Caco-2 (cell line): Measurements from ENCODE around the gene BTK. TPM values are rescaled to one million over a fixed set of nuclear protein-coding genes. Genes with fewer than 3 reads are reported as not detected.

ENCODE experiments used
- Bru-seq: library from RNA; stranded (reverse); fragments of 400-500 nt; gene quantifications from one replicate; lab custom pipeline; 2021; lab: Mats Ljungman, UMichigan
- BruChase-seq, 2 experiments: library from RNA; stranded (reverse); fragments of 400-500 nt; gene quantifications; one replicate each; lab custom pipeline; 2021; lab: Mats Ljungman, UMichigan
- BruUV-seq: library from RNA; stranded (reverse); fragments of 400-500 nt; replicated peaks from 2 replicates; lab custom pipeline; 2021; lab: Mats Ljungman, UMichigan
- CTCF ChIA-PET: fragments of 300-600 bp; sonication (Branson Sonifier 250); formaldehyde crosslinking; loops from one replicate; lab custom pipeline; 2022; ENCODE audit warnings: antibody characterized with exemption; lab: Charles Lee
- POLR2A ChIA-PET: fragments of 300-600 bp; sonication (Branson Sonifier 250); formaldehyde crosslinking; loops from one replicate; lab custom pipeline; 2022; ENCODE audit warnings: antibody characterized with exemption; lab: Charles Lee
- DNase-seq, 2 experiments: peaks; one replicate each; pipeline versions ENCODE4 v3.0.0 to v3.0.0-alpha.2; 2020 to 2022
- H3K27me3 ChIP-seq: replicated peaks from 2 replicates; pipeline ENCODE4 v1.6.0; 2011; ENCODE audit warnings: low read length; ENCODE audit not compliant: control insufficient read depth, insufficient read depth
- H3K36me3 ChIP-seq: 2 replicates; pipeline ENCODE4 v1.5.1; 2011; ENCODE audit warnings: low read length; ENCODE audit not compliant: control insufficient read depth, insufficient read depth
- H3K4me1 ChIP-seq: fragments of 250-450 bp; sonication (Bioruptor Pico); 2 replicates; pipeline ENCODE4 v1.5.1; 2020; ENCODE audit warnings: mild to moderate bottlenecking
- H3K4me3 ChIP-seq: 2 replicates; pipeline ENCODE4 v1.5.1; 2011; ENCODE audit warnings: low read depth, mild to moderate bottlenecking, control low read depth, low read length
- H3K9me3 ChIP-seq: fragments of 250-450 bp; sonication (Bioruptor Pico); 2 replicates; pipeline ENCODE4 v1.5.1; 2020; ENCODE audit warnings: mild to moderate bottlenecking, moderate library complexity
- H3K27ac Mint-ChIP-seq: one replicate; pipeline ENCODE4 v1.8.0; 2022; ENCODE audit warnings: mixed read lengths; ENCODE audit not compliant: unreplicated experiment
- H3K27me3 Mint-ChIP-seq: one replicate; pipeline ENCODE4 v1.8.0; 2022; ENCODE audit warnings: mixed read lengths; ENCODE audit not compliant: insufficient read depth, unreplicated experiment
- H3K36me3 Mint-ChIP-seq: one replicate; pipeline ENCODE4 v1.8.0; 2022; ENCODE audit warnings: mild to moderate bottlenecking, mixed read lengths; ENCODE audit not compliant: insufficient read depth, unreplicated experiment
- H3K4me1 Mint-ChIP-seq: one replicate; pipeline ENCODE4 v1.8.0; 2022; ENCODE audit warnings: low read depth, mixed read lengths; ENCODE audit not compliant: unreplicated experiment
- H3K4me3 Mint-ChIP-seq: one replicate; pipeline ENCODE4 v1.8.0; 2022; ENCODE audit warnings: mild to moderate bottlenecking, moderate library complexity, mixed read lengths; ENCODE audit not compliant: unreplicated experiment
- H3K9me3 Mint-ChIP-seq: one replicate; pipeline ENCODE4 v1.8.0; 2022; ENCODE audit warnings: mixed read lengths; ENCODE audit not compliant: unreplicated experiment
- intact Hi-C: fragments of 100-400 bp; cut with micrococcal nuclease; formaldehyde crosslinking; loops from one replicate; pipeline ENCODE4 v1.10.0; 2022; ENCODE audit not compliant: unreplicated experiment
- long read RNA-seq: library from polyadenylated mRNA; stranded (forward); transcript quantifications from one replicate; pipeline ENCODE4 v2.0.0, GENCODE V29; 2022
- total RNA-seq: library from RNA; stranded (reverse); gene quantifications from 2 replicates; pipeline ENCODE4 v1.2.3, GENCODE V29; 2022
- TF ChIP-seq, protein P1 (sequence below), 2 experiments: fragments of 200-600 bp in 1 of 2; IDR thresholded peaks; 1 replicate in 1 of 2; 2 replicates in 1 of 2; pipeline versions ENCODE4 v1.5.1 to v1.8.0; 2011 to 2022; ENCODE audit warnings: antibody characterized with exemption in 1 of 2, control low read depth in 1 of 2, inconsistent platforms in 1 of 2, low read depth in 1 of 2, low read length in 1 of 2, mild to moderate bottlenecking in 1 of 2, moderate library complexity in 1 of 2; ENCODE audit not compliant: insufficient read depth in 1 of 2, severe bottlenecking in 1 of 2, unreplicated experiment in 1 of 2

Gene BTK
- total RNA-seq = not detected in 2 replicates
- Bru-seq, nascent RNA = percentile 13 among the genes with signal in this experiment
- percentile 14 among the genes with signal in this experiment for BruChase-seq, experiment 1, labeled RNA remaining after a 2-hour chase
- BruChase-seq, experiment 2, labeled RNA remaining after a 6-hour chase = percentile 14 among the genes with signal in this experiment
- long read RNA-seq = 0 reads

DNA sequence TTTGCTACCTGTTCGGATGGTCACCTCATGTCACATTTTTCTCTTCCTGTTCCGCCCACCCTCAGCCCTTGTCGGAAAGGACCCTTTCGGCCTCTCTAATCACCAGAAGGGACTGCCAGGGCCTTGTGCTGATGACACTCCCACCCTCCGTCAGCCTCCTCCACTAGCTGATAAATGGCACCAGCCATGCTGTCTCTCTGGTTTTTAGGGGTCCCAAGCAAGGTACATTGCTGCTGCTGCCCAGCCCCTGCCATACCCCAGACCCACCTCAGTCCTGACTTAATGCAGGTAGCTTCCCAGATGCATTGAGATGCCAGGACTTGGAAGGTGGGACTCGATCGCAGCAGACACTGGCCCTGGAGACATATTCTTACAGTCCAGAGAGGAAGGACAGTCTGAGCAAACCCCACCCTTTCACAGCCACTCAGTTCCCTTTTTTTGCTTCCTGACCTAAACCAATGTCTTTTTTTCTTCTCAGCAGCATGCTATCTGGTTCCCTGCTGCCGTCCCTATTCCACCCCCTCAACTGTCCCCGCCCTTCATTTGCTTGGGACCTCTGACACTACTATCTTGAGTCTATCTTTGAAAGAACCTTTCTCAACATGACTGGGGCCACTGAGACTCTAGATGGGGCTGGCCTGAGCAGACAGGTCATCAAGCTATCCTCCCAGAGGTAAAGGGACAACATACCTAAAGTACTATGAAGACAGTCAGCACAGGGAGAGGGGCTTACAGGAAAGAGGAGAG, at the start of gene BTK:
TSS of gene BTK (minus strand) at position 397 of the 747 bp plus-strand sequence. CDS start 10,907 bp downstream, outside the sequence.
- Mint-ChIP-seq H3K4me1 (no peaks in the 10 kb centered on the region), H3K27me3 (no peaks in the 10 kb centered on the region), H3K9me3 (no peaks in the 10 kb centered on the region), H3K36me3 (peaks cover 4% of the 10 kb centered on the region), H3K27ac (no peak within 1 kb of the TSS), H3K4me3 (no peak within 1 kb of the TSS)
- Histone ChIP-seq H3K27me3 (no peaks in the 10 kb centered on the region), H3K36me3 (no peaks in the 10 kb centered on the region), H3K4me3 (no peak within 1 kb of the TSS), H3K9me3 (no peaks in the 10 kb centered on the region), H3K4me1 (no peaks in the 10 kb centered on the region)
- intact Hi-C loops = no loop called here
- TF ChIP-seq, protein P1, sequence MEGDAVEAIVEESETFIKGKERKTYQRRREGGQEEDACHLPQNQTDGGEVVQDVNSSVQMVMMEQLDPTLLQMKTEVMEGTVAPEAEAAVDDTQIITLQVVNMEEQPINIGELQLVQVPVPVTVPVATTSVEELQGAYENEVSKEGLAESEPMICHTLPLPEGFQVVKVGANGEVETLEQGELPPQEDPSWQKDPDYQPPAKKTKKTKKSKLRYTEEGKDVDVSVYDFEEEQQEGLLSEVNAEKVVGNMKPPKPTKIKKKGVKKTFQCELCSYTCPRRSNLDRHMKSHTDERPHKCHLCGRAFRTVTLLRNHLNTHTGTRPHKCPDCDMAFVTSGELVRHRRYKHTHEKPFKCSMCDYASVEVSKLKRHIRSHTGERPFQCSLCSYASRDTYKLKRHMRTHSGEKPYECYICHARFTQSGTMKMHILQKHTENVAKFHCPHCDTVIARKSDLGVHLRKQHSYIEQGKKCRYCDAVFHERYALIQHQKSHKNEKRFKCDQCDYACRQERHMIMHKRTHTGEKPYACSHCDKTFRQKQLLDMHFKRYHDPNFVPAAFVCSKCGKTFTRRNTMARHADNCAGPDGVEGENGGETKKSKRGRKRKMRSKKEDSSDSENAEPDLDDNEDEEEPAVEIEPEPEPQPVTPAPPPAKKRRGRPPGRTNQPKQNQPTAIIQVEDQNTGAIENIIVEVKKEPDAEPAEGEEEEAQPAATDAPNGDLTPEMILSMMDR (IDR thresholded peaks at IDR 0.05; ENCODE audit: insufficient read depth in 1 of 2, low read depth in 1 of 2, low read length in 1 of 2, severe bottlenecking in 1 of 2, unreplicated experiment in 1 of 2) = no peak
- ChIA-PET POLR2A (no interaction called here), CTCF (no interaction called here)
- no TSS peak for BruUV-seq
- no peak for DNase-seq

DNA sequence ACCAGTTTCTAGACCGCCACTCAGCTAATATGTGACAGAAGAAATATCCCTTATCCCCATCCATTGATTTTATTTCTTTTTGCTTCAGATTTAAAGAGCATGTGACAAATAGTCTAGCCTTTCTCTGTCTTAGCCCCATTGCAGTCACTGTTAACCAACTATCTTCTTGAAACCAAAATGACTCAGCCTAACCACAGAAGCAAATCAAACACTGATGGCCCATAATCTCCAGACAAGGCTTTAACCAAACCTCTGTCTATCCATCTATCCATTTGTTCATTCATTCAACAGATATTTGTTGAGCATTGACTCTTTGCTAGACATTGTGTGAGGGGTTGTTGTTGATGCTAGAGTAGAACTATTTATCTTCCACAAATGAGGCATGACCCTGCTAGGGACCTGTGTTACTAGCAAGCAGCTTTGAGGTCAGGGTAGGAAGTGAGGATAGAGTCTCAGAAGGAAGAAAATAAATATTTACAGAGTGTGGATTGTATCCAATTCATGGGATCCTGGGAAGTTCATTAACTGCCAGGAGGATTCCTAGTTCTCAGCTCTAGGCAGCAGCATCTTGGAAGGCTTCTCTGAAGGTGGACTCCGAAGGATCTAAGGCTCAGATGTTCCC, 44.6 kb upstream of the BTK start:
- TF ChIP-seq, protein P1 (IDR thresholded peaks at IDR 0.05; ENCODE audit: insufficient read depth in 1 of 2, low read depth in 1 of 2, low read length in 1 of 2, severe bottlenecking in 1 of 2, unreplicated experiment in 1 of 2) = no peak
- BruUV-seq = no TSS peak
- H3K27ac Mint-ChIP-seq = no peak overlapping the region
- no peaks in the 10 kb centered on the region for H3K27me3 Mint-ChIP-seq
- H3K36me3 Mint-ChIP-seq = no peaks in the 10 kb centered on the region
- Histone ChIP-seq H3K36me3 (no peaks in the 10 kb centered on the region), H3K4me1 (no peaks in the 10 kb centered on the region), H3K27me3 (no peaks in the 10 kb centered on the region), H3K9me3 (no peaks in the 10 kb centered on the region), H3K4me3 (no peak overlapping the region)
- H3K9me3 Mint-ChIP-seq = no peaks in the 10 kb centered on the region
- ChIA-PET POLR2A (no interaction called here), CTCF (no interaction called here)
- no peak for DNase-seq
- H3K4me1 Mint-ChIP-seq = no peaks in the 10 kb centered on the region
- intact Hi-C loops = no loop called here
- no peak overlapping the region for H3K4me3 Mint-ChIP-seq

DNA sequence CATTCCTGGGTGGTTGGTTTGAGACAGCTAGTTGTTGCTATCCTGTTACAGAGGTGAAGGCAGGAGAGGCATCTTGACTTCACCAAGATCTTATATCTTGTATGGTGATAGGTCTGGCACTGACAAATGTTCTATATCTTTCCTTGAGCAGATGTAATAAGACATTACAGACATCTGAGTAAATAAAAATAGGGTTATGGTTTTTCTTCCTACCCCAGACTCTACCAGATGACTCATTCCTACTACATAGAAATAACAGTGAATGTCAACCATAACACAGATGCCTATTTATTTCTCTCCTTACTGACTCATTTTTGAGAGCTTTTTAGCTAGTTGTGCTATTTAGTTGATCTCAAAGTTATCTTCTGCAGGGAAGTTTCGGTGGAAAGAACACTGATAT, 43.9 kb upstream of the BTK start:
- Mint-ChIP-seq H3K27me3 (no peaks in the 10 kb centered on the region), H3K27ac (no peak overlapping the region), H3K4me3 (no peak overlapping the region), H3K36me3 (no peaks in the 10 kb centered on the region), H3K9me3 (no peaks in the 10 kb centered on the region), H3K4me1 (no peaks in the 10 kb centered on the region)
- DNase-seq = no peak
- Histone ChIP-seq H3K4me1 (no peaks in the 10 kb centered on the region), H3K9me3 (no peaks in the 10 kb centered on the region), H3K27me3 (no peaks in the 10 kb centered on the region), H3K36me3 (no peaks in the 10 kb centered on the region), H3K4me3 (no peak overlapping the region)
- TF ChIP-seq, protein P1 (IDR thresholded peaks at IDR 0.05; ENCODE audit: insufficient read depth in 1 of 2, low read depth in 1 of 2, low read length in 1 of 2, severe bottlenecking in 1 of 2, unreplicated experiment in 1 of 2) = no peak
- no TSS peak for BruUV-seq
- intact Hi-C loops = no loop called here
- POLR2A ChIA-PET = no interaction called here
- CTCF ChIA-PET = no interaction called here
